HL-60 (cell line): ENCODE results near the gene OBP2A.

Experiments
- GABPA ChIP-seq: IDR thresholded peaks from 2 replicates; pipeline ENCODE4 v1.6.1; 2012; ENCODE audit warnings: low read depth
- POLR2AphosphoS5 ChIP-seq: IDR thresholded peaks from 2 replicates; pipeline ENCODE4 v1.6.1; 2012; ENCODE audit warnings: low read depth
- TF ChIP-seq, protein P1 (sequence below): IDR thresholded peaks from one replicate; pipeline ENCODE4 v1.5.1; 2011; ENCODE audit warnings: low read length, control low read depth, inconsistent platforms; ENCODE audit not compliant: insufficient read depth

DNA sequence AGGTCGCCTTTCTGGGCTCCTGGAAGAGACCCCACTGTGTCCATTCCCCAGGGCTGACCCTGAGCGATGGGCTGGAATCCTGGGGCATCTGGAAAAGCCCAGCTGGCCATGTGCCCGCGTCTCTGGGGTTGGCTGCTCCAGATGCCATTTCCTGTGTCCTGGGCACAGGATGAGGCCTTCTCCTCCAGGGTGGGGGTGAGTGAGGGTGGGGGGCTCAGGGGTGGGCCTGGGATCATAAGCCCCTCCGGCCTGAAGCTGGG is 46.3 kb downstream of the OBP2A start:
- TF ChIP-seq, protein P1, sequence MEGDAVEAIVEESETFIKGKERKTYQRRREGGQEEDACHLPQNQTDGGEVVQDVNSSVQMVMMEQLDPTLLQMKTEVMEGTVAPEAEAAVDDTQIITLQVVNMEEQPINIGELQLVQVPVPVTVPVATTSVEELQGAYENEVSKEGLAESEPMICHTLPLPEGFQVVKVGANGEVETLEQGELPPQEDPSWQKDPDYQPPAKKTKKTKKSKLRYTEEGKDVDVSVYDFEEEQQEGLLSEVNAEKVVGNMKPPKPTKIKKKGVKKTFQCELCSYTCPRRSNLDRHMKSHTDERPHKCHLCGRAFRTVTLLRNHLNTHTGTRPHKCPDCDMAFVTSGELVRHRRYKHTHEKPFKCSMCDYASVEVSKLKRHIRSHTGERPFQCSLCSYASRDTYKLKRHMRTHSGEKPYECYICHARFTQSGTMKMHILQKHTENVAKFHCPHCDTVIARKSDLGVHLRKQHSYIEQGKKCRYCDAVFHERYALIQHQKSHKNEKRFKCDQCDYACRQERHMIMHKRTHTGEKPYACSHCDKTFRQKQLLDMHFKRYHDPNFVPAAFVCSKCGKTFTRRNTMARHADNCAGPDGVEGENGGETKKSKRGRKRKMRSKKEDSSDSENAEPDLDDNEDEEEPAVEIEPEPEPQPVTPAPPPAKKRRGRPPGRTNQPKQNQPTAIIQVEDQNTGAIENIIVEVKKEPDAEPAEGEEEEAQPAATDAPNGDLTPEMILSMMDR = no peak
- TF ChIP-seq POLR2AphosphoS5 = no peak
- no peak for TF ChIP-seq GABPA
